ENCODE measurements around the gene FAM219A.

The FAM219A gene

DNA sequence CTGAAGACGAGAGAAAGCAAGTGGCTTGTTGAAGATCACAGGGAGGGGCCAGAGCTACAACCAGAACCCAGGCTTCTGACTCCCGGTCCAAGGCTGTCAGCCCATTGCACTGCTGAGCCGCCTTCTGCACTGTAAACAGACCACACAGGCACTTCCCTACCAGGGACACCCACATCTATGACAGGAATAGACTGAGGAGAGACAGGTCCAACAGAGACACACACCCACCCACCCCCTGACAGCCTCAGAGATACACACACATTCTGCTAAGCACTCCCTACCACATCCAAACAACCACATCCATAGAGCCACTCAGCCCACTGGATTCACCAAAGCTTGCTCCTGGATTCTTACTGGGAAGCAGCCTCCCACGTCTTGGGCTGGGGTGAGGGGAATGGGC is 58.6 kb downstream of the FAM219A start:
- DNase-seq = no peak

DNA sequence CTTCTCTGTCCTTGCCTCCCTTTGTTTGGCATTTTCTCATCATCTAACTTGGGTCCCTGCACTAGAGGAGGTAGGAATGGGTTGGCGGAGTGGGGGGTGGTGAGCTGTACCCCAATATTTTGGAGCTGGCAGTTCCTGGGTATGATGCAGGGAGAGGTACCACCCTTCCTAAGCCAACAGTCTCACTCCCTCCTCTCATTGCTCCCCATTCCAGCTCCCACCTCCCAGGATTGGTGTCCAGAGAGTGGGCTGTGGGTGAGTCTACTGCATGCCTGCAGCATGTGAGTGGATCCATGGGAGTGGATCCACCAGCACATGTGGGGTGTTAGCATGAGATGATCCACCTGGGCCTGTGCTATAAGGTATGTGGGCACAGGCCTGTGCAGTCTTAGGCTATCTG is 59.5 kb downstream of the FAM219A start:
- DNase-seq = no peak

DNA sequence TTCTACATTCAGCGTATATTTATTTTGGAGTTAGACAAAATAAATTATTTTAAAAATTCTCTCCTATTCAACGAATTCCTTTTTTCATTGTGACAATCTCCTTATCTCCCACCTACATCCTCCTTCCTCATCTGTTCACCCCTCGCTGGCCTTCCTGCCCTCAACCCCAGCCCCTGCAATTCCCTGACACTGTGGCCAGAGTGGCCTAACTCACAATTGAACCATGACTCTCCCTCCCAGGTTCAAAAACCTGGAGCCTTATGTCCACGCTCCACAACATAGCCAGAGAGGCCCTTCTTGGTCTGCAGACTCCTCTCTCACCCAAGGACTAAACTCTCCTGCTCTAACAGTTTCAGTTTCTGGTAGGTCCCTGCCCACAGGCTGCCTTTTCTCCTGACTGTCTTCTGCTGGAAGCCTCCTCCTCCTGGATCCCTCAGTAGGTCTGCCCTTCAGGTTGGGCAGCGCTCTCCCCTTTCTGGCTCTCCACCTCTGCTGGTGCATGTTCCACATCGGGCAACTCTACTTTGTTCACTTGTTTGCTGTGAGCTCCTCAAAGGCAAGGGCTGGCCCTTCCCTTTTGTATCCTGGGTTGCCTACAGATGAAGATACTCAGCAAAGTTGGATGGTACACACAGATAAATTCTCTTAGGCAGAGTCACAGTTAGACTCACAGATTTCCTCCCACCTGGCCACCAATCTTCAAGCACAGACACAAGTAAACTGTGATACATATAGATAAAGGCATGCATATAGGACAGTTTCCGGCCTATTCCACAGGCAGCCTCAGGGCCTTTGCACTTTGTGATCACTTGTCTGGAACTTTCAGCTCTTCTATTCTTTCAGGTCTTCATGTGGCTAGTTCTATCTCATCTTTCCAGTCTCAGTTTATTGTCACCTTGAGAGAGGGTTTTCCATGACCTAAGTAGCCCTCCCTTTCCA is 61.8 kb downstream of the FAM219A start:
- DNase-seq = no peak

DNA sequence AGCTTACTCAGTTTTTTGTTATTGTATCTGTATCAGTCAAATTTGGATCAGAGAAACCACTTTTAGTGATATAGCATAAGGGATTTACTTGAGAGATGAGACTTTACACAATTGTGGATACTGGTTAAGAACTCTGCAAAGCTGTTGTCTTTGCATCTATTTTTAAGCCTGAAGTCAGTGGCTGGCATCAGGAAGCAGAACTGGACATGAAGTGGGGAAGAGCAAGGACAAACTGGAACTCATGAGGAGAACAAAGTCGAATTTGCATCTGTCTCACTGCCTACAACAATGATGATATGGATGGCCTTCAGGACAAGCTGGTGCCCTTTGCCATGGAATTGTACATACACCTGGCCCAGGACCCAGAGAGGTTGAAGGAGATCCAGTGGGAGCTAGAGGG is 65.9 kb downstream of the FAM219A start:
- DNase-seq = no peak

GRCh38 chr9:34387239-34387638 is 71.1 kb downstream of the FAM219A start:
- DNase-seq = no peak

- no peak for DNase-seq
Observed at GRCh38 chr9:34386656-34387055, 71.7 kb downstream of the FAM219A start.

DNA sequence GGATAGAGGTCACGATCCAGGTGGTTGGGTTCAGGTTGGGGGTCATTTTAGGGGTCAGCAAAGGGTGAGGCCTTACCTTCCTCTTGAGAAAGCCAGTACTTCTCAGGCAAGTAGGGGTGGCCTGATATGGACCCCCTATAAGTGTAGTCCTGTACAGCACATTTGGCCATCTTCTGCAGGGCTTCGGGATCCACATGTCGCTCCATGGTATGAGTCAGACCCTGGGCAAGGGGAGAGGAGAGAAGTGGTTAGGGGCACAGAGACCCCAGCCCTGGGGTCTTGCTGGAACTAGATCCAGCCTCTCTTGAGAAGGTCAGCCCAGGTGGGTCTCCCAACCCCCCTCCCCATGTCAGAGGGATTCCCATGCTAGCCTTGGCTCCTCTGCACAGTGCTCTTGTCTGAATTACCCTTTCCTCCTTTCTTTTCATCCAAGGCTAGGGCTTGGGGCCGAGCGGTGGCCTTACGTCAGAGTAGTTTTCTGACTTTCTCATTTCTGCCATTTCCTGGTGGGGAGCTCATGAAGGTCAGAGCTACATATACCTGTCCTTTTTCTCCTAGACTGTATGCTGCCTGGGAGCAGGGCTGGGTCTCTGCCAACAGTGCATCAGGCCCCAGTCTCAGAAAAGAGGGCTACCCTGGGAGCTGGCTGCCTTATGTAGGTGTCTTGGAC is 72.7 kb downstream of the FAM219A start:
- DNase-seq = no peak

GRCh38 chr9:34384368-34385165 is 73.8 kb downstream of the FAM219A start:
- DNase-seq = no peak

GRCh38 chr9:34383904-34384303 is 74.5 kb downstream of the FAM219A start:
- DNase-seq = no peak

GRCh38 chr9:34382879-34383278 is 75.5 kb downstream of the FAM219A start:
- DNase-seq = no peak

DNA sequence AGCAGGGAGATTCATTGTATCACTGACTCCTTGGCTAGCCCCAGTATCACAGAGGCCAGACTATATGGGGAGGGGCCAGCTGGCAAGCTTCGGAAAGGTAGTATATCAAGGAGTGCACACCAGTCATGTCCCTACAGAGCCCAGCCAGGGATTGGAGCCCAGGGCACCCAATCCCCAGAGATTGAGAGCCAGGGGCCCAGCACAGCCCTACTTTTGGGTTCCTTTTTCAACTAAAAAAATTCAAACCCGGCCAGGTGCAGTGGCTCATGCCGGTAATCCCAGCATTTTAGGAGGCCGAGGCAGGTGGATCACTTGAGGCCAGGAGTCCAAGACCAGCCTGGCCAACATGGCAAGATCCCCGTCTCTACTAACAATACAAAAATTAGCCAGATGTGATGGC is 76.3 kb downstream of the FAM219A start:
- no peak for DNase-seq

DNA sequence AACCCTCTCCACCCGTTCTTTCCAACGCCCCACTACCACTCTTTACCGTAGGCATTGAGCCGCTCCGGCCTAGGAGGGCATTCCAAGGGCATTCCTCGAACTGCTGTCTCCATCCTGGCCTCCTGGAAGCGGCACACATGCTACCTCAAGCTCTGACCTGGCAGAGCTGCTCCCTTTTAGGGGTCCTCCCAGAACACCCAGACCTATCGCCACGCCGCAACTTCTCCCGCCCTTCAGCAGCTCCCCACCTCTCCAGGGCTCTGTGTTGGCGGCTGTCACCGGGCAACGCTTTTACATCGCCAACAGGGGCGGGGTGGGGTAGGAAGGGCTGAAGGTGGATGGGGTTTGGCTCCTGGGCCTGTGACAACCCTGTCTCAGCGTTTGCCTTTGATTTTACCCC is 77.0 kb downstream of the FAM219A start:
- peak; percentile 13 to 33 (median 26) for DNase-seq

DNA sequence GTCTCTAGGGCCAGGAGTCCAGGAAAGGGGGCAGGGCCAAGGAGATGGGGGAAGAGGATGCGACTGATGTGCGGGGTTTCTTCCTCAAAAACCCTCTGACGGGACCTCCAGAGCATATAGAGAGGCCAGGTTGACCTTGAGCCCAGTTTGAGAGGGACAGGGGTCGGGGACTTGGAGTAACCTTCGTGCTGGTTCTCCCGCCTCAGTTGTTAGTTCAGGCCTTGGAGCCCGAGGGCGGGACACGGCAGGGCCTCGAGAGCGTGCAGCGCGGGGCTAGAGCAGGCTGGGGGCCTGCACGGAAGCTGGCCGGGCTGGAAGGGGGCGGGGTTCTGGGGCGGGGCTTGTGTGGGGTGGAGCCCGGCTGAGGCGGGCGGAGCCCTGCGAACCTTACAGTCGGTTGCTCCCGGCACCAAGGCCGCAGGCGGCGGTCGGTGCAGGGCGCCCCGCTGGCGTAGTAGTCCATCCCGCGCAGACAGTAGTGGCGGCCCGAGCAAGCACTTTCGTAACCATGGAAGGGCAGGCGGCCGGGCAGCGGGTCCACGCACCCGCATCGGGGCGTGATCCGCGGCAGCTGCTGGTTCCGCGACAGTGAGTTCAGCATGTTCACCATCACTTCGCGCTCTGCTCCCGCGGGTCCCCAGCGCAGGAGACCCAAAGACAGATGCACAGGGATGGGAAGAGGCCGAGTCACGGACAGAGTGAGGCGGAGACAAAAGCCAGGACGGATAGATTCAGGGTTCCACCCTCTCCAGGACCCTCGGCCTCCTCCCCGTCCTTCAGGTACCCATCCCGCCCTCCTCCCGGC is 77.7 kb downstream of the FAM219A start:
- peak; percentile 75 to 90 (median 80) for DNase-seq

DNA sequence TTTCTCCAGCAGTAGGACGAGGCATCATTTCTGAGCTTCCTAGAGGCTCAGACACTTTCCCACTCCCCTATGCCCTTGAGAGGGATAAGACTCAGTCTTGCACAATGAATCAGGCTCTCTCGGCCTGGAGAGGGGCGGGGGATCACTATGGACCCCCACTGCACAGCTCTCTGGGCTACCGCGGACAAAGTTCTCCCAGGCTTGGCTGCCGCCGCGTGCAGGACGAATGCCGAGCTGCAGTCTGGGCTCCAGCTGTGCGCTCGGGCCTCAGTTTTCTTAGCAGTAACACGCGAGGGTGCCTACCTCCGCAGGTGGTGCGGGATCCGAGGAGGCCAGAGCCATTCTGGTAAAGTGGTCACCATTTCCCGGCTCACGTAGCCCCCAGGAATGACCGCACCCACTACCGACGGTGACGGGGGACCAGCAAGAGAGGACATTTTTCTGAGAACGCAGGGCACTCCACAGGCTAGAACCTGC is 78.3 kb downstream of the FAM219A start:
- DNase-seq = peak in 2 of 6 experiments; percentile 35 to 45

GRCh38 chr9:34379334-34380033 is 78.9 kb downstream of the FAM219A start:
- DNase-seq = peak; percentile 81 to 93 (median 86)

- no peak for DNase-seq
Observed at GRCh38 chr9:34378376-34379060, 79.9 kb downstream of the FAM219A start.

- DNase-seq = no peak
Observed at GRCh38 chr9:34377404-34377746, 81.0 kb downstream of the FAM219A start.

DNA sequence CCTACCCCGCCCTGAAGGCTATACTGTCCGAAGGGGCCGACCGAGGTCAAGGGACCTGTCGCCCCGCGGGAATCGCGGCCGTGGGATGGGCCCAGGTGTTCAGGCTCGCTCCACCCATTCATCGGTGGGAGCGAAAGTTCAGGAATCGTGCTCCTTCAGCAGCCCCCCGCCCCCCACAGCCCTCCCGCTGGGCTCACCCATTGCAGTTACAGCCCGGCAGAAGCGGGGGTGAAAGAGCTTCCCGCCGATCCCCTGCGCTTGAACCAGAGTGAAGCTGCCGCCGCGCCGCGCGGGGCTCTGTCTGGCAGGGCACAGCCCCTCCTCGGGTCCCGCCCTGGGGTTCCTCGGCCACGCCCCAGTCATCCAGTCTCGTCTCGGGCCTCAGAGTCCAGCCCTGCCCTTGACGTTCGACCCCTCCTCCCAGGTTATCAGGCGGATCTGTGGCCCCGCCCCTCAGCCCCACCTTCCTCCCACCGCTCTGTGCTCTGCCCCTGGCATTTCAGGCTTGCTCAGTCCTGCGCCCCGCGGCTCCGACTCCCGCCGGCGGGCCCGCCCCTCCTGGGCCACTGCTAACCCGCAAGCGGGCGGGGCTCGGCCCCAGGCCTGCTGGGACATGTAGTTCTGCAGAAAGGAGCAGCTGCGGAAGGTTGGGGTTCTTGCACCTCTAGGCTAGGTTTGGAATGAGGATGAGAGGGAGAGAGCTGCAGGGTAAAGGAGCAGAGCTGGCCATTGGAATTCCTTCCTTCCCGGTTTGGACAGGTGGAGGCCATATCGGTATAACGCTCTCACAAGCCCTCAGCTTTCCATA is 81.6 kb downstream of the FAM219A start, which contains the start of gene MYORG:
TSS of gene MYORG (minus strand) at position 303 of the 808 bp plus-strand sequence. CDS start 3,955 bp downstream, outside the sequence.
- DNase-seq = peak; percentile 90 to 98 (median 92)

- DNase-seq = peak in 4 of 6 experiments; percentile 19 to 55 (median 29)
Observed at GRCh38 chr9:34375901-34376595, 82.3 kb downstream of the FAM219A start.

Measured in stimulated activated naive CD4-positive, alpha-beta T cell (primary cell).